Fibroblast of peridontal ligament (primary cell): ENCODE results near the gene SNPH.

Experiments used
- DNase-seq: peaks from one replicate; pipeline ENCODE4 v3.0.0-alpha.2; 2010; ENCODE audit errors: extremely low read depth

The SNPH gene

GRCh38 chr20:1306316-1307135, 40.4 kb downstream of the SNPH start:
- DNase-seq: no peak

GRCh38 chr20:1307171-1307570, 41.1 kb downstream of the SNPH start:
- DNase-seq: no peak

GRCh38 chr20:1307571-1307971, 41.5 kb downstream of the SNPH start:
- no peak for DNase-seq

GRCh38 chr20:1308067-1308701, 42.1 kb downstream of the SNPH start:
- no peak for DNase-seq

GRCh38 chr20:1308702-1309095, 42.6 kb downstream of the SNPH start:
- no peak for DNase-seq

- no peak for DNase-seq
Observed at GRCh38 chr20:1309439-1309847, 43.3 kb downstream of the SNPH start.

- DNase-seq: no peak
Observed at GRCh38 chr20:1310071-1310470, 44.0 kb downstream of the SNPH start.

GRCh38 chr20:1310506-1311190, 44.6 kb downstream of the SNPH start:
- no peak for DNase-seq

- no peak for DNase-seq
Observed at GRCh38 chr20:1312308-1312707, 46.2 kb downstream of the SNPH start.

- no peak for DNase-seq
Observed at GRCh38 chr20:1312904-1313235, 46.8 kb downstream of the SNPH start.

- peak; percentile 82 for DNase-seq
Observed at GRCh38 chr20:1313236-1313964, 47.3 kb downstream of the SNPH start.

GRCh38 chr20:1315804-1316203, 49.7 kb downstream of the SNPH start:
- no peak for DNase-seq

- DNase-seq: no peak
Observed at GRCh38 chr20:1317545-1318255, 51.6 kb downstream of the SNPH start.

- DNase-seq: no peak
Observed at GRCh38 chr20:1319051-1319450, 53.0 kb downstream of the SNPH start.

GRCh38 chr20:1319462-1319861, 53.4 kb downstream of the SNPH start:
- no peak for DNase-seq

- no peak for DNase-seq
Observed at GRCh38 chr20:1320016-1320415, 53.9 kb downstream of the SNPH start.

- no peak for DNase-seq
Observed at GRCh38 chr20:1320902-1321653, 55.0 kb downstream of the SNPH start.

- no peak for DNase-seq
Observed at GRCh38 chr20:1321654-1321939, 55.5 kb downstream of the SNPH start.

- DNase-seq: peak; percentile 95
Observed at GRCh38 chr20:1322511-1323245, 56.6 kb downstream of the SNPH start.

GRCh38 chr20:1323256-1323655, 57.2 kb downstream of the SNPH start:
- peak; percentile 33 for DNase-seq
